ENCODE results near the gene METTL13. TPM values are rescaled to one million over a fixed set of nuclear protein-coding genes. Genes with fewer than 3 reads are reported as not detected.

Gene METTL13
- total RNA-seq, 1 donor from 2014 or later: 45.1 TPM

- intact Hi-C loops (cut with micrococcal nuclease): no loop called here
These were observed 17.7 kb upstream of the METTL13 start for GRCh38 chr1:171763764-171764163.

DNA sequence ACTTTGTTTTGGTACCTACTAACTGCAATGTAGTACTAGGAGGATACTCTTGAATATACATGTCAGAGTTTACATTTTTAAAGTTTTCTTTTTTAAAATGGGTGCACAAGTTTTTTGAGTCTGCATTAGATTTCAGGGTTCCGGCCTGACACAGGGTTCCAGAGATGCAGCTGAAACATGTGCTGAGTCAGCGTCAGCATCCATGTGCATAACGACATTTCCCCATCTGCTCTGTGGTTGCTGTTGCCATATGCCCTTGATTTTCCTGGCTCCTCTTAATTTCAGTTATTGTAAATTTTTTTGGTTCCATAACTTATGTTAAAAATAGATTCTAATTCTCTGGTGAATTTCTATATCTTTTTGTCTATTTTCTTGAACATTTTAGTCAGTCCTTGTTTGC lies 12.3 kb upstream of the METTL13 start:
- intact Hi-C loops (cut with micrococcal nuclease): no loop called here

- intact Hi-C loops (cut with micrococcal nuclease): no loop called here
These were observed 11.7 kb upstream of the METTL13 start for GRCh38 chr1:171769754-171770153.

GRCh38 chr1:171772312-171772711 lies 9.1 kb upstream of the METTL13 start:
- intact Hi-C loops (cut with micrococcal nuclease): no loop called here

DNA sequence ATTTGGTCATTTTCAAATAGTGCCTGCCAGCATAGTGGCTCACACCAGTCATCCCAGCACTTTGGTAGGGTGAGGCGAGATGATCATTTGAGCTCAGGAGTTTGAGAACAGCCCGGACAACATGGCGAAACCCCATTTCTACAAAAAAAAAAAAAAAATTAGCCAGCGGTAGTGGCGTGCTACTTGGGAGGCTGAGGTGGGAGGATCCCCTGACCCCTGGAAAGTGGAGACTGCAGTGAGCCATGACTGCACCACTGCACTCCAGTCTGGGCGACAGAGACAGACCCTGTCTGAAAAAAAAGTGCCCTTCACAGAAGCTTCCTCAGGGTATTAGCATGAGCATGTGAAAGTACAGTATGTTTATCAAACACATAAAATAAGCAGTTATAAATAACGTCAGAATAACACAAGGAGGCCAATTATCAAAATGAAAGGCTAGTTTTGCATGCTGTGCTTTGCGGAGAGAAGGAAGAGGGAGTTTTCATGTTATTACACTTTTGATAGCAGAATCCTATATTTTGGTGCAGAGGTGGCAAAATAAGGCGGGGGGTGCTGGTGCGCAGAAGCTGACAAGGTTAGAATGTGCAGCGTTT lies 781 bp upstream of the METTL13 start:
- intact Hi-C loops (cut with micrococcal nuclease): loop anchor here (1.0 to 10.0 kb wide), 17 partner anchors 14 to 1934 kb away; partner anchors contain the start of genes DNM3, FMO4, GORAB and KLHL20

DNA sequence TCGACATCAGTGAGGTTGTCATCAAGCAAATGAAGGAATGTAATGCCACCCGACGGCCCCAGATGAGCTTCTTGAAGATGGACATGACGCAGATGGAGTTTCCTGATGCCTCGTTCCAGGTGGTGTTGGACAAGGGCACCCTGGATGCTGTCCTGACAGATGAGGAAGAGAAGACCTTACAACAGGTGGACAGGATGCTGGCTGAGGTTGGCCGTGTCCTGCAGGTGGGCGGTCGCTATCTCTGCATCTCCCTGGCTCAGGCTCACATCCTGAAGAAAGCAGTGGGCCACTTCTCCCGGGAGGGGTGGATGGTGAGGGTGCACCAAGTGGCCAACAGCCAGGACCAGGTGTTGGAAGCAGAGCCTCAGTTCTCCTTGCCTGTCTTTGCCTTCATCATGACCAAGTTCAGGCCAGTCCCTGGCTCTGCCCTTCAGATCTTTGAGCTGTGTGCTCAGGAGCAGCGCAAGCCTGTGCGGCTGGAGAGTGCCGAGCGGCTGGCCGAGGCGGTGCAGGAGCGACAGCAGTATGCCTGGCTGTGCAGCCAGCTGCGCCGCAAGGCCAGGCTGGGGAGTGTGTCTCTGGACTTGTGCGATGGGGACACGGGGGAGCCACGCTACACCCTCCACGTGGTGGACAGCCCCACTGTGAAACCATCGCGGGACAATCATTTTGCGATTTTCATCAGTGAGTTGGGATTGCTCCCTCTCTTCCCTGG lies 2.5 kb downstream of the METTL13 start:
- intact Hi-C loops (cut with micrococcal nuclease): loop anchor here (5.0 to 10.0 kb wide), 2 partner anchors 203 to 1691 kb away; partner anchors contain the start of gene PRDX6

DNA sequence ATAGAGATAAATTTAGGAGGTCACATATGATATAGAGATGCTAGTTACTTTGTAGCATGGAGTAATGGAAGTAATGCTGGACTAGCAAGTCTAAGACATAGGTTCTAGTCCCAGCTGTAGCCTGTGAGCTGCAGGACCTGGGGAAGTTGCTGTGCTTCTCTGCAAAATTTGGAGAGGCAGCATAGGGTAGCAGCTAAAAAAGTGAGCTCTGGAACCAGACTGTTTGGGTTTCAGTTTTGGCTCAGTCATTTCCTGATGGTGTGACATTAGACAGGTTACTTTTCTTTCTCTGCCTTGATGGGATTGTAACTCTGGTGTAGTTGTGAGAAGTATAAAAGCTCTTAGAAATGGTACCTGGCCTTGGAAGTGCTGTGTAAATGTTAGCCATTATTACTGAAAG lies 3.3 kb downstream of the METTL13 start:
- intact Hi-C loops (cut with micrococcal nuclease): loop anchor here (5.0 to 10.0 kb wide), 2 partner anchors 203 to 1690 kb away; partner anchors contain the start of gene PRDX6

- intact Hi-C loops (cut with micrococcal nuclease): loop anchor here (10.0 kb wide), 1 partner anchor 1689 kb away; the partner anchor contains the start of gene PRDX6
These were observed 4.3 kb downstream of the METTL13 start for GRCh38 chr1:171785766-171786165.

GRCh38 chr1:171786534-171786933 lies 5.1 kb downstream of the METTL13 start:
- intact Hi-C loops (cut with micrococcal nuclease): loop anchor here (10.0 kb wide), 1 partner anchor 1688 kb away; the partner anchor contains the start of gene PRDX6

DNA sequence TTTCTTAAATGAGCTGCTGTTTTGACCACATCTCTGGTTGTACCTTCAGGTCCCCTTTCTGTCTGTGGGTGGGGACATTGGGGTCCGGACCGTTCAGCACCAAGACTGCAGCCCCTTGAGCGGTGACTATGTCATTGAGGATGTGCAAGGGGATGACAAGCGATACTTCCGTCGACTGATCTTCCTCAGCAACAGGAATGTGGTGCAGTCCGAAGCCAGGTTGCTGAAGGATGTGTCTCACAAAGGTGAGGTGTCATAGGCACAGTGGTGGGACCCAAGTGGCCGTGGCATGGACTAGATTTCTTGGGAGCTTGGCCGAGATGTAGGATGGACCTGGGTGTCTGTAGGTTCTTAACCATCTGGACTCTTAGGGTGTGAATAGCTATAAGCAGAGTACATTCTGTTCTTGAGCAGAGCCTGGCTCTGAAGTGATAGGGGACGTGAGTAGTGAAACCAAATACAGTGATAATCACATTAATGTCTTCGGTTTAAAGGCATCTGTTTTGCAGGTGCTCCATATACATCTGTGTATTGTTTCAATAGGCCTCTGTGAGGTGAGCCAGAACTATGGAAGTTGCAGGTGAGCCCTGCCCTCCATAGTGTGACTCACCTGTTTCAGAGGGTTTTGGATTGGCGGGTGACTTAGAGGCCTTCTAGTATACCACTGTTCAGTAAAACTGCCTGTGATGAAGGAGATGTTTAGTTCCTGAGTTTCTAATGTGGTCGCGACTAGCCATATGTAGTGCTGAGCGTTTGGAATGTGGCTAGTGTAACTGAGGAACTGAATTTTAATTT lies 6.4 kb downstream of the METTL13 start:
- intact Hi-C loops (cut with micrococcal nuclease): loop anchor here (10.0 kb wide), 1 partner anchor 1687 kb away; the partner anchor contains the start of gene PRDX6

GRCh38 chr1:171788696-171789095 lies 7.2 kb downstream of the METTL13 start:
- intact Hi-C loops (cut with micrococcal nuclease): loop anchor here (10.0 kb wide), 1 partner anchor 1686 kb away; the partner anchor contains the start of gene PRDX6

GRCh38 chr1:171790318-171790717 lies 8.9 kb downstream of the METTL13 start:
- intact Hi-C loops (cut with micrococcal nuclease): no loop called here

- intact Hi-C loops (cut with micrococcal nuclease): no loop called here
These were observed 11.4 kb downstream of the METTL13 start for GRCh38 chr1:171792656-171793369.

DNA sequence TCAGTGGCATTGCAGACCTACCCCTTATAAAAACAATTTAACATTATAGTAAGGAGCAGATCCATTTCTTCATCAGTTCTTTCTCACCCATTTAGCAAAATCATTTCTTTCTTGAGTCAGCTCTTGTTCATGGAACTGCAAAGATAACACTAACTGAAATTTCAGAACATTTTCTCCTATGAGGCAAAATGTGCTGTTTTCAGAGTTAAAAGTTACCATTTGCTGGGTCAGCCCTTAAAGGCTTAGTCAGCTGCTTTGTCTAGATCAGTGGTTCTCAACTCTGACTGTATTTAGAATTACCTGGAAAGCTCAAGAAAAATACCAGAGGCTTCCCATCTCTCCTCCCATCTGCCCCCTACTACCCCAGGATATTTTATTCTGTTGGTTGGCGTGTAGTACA lies 12.2 kb downstream of the METTL13 start:
- intact Hi-C loops (cut with micrococcal nuclease): loop anchor here (1.0 kb wide), 1 partner anchor 12 kb away; the partner anchor contains the start of gene METTL13

- intact Hi-C loops (cut with micrococcal nuclease): loop anchor here (1.0 kb wide), 1 partner anchor 13 kb away; the partner anchor contains the start of gene METTL13
These were observed 12.6 kb downstream of the METTL13 start for GRCh38 chr1:171794085-171794484.

DNA sequence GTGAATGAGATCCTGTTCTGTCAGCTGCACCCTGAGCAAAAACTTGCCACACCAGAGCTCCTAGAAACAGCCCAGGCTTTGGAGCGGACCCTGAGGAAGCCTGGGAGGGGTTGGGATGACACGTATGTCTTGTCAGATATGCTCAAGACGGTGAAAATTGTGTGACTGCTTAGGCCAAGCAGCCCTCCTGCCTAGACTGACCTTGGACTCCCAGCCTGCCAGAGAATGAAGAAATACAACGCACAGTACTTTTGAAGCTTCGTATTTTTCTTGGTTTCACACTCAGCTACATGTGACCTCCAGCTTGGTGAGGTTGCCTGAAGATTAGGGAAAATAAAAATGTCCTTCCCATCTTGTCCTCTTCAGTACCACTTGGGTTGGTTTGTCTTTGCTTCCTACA lies 15.1 kb downstream of the METTL13 start:
- intact Hi-C loops (cut with micrococcal nuclease): no loop called here

DNA sequence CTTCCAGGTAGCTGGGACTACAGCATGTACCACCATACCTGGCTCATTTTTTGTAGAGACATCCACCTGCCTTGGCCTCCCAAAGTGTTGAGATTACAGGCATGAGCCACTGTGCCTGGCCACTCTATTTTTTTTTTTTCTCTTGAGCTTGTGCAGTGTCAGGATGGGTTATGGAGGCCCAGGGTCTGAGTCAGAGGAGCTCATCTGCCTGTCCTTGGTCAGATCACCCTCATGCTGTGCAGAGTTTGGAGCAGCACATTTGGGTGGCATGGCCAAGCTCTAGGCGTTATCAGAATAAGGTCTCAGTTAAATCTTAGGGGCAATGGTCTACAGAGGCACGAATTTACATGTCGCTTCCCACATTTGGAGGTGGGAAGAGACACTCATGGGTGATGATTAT lies 16.9 kb downstream of the METTL13 start:
- intact Hi-C loops (cut with micrococcal nuclease): no loop called here

DNA sequence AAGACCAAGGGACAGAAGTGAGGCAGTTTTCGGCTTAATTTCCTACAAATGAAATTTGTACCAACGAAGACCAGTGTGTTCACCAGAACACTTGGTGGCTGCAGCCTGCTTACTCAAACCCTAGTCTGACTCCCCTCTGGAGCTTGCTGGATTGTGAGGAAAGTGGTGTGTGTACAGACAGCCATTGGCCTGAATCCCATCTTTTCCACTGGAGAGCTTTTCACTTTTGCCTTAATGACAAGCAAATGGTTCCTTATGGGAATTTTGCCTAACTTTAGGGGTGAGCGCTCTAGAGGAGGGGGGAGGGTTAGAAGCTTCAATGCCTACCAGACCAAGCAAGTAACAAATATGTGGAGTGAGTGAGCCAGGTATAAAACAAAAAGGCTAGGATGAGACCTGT lies 17.3 kb downstream of the METTL13 start:
- intact Hi-C loops (cut with micrococcal nuclease): no loop called here

GRCh38 chr1:171799166-171799565 lies 17.7 kb downstream of the METTL13 start:
- intact Hi-C loops (cut with micrococcal nuclease): no loop called here

DNA sequence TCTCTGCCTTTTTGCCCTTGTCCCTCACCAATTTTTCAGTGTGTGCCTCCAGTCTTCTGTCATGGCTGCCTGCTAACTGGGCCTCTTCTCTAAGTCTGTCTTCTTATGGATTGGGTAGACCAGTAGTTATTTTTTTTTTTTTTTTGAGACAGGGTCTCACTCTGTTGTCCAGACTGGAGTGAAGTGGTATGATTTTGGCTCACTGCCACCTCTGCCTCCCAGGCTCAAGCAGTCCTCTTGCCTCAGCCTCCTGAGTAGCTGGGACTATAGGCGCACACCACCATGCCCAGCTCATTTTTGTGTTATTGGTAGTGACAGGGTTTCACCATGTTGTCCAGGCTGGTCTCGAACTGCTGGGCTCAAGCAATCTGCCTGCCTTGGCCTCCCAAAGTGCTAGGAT lies 18.2 kb downstream of the METTL13 start:
- intact Hi-C loops (cut with micrococcal nuclease): loop anchor here (2.0 kb wide), 1 partner anchor 41 kb away; the partner anchor contains the start of gene DNM3

DNA sequence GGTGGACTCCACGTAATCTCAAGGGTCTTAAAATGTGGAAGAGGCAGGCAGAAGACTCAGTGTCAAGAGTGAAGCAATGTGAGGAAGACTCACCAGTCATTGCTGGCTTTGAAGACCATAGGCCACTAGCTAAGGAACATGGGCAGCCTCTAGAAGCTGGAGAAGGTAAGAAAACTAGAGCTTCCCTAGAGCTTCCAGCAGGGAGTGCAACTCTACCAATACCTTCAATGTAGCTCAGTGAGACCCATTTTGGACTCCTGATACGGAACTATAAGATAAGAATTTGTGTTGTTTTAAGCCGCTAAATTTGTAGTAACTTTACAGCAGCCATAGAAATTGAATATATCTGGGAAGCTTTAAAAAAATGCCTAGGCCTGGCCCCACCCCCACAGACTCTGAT lies 18.9 kb downstream of the METTL13 start:
- intact Hi-C loops (cut with micrococcal nuclease): loop anchor here (2.0 kb wide), 1 partner anchor 40 kb away; the partner anchor contains the start of gene DNM3
